GM18519 (cell line): Measurements from ENCODE around the gene HSF2BP.
"Not testable (repeated sequence)": the region's sequence is repeated elsewhere in the genome, so short reads cannot be mapped to it uniquely, and the experiment has no call there.

ENCODE experiments used
- ATAC-seq: cut with Tn5 transposase; IDR thresholded peaks from one replicate; pipeline ENCODE4 v1.9.1; 2021; ENCODE audit warnings: mild to moderate bottlenecking, moderate library complexity; ENCODE audit not compliant: unreplicated experiment, low FRiP score

HSF2BP gene

DNA sequence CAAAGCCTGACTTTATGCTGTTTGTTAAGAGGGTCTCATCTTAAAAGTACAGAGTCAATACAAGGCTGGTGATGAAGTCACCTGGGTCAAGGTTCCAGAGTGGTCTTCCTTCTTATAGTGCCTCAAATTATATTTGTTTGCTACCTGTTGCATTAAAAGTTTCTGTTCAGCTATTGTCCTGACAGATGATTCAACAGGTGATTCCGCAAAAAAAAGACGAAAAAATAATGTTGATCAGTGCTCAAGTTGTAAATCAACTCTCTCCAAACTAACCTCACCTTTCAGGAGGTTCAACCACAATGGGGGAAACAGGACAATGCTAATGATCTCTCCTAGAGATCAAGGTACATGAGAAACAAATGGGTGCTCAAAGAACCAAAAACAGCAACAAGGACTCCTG, 35.7 kb downstream of the HSF2BP start:
- no peak for ATAC-seq

DNA sequence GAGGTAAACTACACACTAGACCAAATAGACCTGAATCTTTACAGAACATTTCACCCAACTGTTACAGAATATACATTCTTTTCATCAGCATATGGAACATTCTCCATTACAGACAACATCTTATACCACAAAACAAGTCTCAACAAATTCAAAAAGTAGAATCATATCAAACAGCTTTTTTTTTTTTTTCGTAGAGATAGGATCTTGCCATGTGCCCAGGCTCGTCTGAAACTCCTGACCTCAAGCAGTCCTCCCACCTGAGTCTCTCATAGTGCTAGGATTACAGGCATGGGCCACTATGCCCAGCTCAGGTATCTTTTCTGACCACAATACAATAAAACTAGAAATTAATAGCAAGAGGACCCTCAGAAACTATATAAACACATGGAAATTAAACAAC, 36.5 kb downstream of the HSF2BP start:
- no peak for ATAC-seq

DNA sequence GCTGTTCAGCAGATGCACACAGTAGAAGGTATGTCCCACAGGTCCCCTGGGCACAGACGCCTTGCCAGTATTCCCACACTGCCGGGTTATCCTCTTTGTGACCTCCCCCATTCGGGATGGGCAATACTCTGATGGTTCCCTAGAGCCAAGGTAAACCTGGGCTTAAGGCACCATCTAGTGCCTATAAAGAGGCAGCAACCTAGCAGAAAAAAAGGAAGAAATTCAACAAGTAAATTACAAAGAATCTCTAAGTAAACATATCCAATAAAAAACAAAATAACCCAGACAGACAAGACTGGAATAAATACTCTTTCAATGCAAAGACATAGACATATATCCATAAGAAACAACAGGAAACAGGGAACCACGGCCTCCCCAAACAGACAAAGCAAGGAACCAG, 39.4 kb downstream of the HSF2BP start:
- no peak for ATAC-seq

DNA sequence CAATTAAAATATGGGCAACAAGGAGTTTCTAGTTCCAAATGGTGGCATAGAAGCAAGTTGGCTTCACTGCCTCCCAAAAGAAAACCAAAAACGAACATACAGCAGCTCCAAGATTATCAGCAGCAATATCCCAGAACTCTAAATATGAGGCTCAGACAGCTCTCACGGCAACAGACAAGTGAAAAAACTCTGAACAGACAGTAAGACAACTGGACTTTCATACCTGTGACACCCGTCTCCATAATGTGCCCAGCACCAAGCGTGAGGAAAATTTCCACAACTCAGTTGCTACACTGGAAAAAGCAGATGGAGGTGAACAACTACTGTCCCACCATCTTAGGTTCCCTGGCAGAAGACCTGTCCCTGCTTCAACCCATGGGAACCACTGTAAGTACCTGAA, 39.9 kb downstream of the HSF2BP start:
- ATAC-seq = no peak

DNA sequence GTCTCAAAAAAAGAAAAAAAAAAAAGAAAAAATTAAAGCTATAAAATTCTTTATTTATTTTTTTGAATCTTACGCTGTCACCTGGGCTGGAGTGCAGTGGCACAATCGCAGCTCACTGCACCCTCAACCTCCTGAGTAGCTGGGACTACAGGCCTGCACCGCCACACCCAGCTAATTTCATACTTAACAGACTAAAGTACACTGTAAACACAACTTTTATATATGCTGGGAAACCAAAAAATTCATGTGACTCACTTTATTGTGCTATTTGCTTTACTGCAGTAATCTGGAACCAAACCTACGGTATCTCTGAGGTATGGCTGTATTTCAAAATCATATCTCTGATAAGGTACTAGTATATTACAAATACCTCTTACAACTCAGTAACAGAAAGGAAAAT, 40.3 kb downstream of the HSF2BP start:
- ATAC-seq = no peak

DNA sequence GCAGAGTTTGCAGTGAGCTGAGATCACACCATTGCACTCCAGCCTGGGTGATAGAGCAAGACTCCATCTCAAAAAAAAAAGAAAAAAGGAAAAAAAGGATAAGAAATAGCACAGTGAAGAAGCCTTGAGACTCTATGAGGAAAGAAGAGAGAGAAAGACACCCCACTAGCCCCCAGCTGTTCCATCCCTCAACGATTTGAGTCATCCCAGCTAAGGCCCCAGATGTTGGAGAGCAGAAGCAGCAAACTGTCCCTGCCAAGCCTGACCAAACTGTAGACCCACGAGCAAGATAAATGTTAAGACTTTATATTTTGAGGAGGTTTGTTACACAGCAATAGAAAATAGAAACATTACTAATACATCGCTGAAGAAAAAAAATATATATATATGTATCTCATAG, 42.4 kb downstream of the HSF2BP start:
- ATAC-seq = not testable (repeated sequence)

DNA sequence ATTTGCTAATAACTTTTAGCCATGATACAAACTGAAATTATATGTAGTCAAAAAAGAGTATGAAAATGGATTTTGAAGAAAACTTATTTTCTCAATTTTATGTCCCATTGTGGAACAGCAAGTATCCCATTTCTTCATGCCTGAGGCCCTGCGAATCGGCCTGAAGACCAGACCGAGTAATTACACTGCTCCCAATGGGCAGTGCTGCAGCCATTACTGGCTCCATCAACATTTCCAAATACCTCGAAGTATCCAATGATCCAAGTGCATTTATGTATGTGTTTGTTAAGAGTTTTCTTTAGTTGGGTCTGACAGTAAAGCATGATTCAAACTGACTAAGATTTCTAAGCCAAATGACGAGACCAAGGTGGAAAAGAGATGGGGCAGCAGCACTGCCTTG, 44.4 kb downstream of the HSF2BP start:
- no peak for ATAC-seq

DNA sequence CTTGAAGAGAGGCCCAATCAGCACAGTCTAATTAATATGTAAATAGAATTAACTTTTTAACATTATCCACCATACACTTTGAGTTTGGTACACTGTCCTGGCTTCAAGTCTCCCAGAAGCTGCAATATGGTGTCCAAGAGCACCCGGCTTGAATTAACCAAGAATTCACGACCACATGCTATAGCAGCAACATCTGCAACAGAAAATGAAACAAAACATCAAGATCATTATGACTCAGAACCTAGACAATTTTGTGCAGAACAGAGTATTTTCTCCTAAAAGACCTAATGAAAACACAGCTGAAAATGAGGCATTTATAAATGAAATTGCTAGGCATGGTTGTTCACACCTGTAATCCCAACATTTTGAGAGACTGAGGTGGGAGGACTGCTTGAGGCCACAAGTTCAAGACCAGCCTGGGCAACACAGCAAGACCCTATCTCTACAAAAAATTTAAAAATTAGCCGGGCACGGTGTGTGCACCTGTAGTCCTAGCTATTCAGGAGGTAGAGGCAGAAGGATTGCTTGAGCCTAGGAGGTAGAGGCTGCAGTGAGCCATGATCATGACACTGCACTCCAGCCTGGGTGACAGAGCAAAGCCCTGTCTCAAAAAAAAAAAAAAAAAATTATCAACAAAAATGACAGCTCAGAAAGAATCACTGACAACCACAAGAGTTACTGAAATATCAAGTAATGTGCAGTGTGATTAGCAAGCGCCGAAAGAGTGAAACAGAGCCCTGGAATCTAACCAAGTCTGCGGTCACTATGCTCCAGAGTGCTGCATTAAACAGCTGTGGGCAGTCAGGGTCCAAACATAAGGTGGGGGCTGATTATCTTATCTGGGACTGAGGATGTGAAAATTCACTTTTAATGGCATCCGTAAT, 45.3 kb downstream of the HSF2BP start:
- ATAC-seq = no peak

DNA sequence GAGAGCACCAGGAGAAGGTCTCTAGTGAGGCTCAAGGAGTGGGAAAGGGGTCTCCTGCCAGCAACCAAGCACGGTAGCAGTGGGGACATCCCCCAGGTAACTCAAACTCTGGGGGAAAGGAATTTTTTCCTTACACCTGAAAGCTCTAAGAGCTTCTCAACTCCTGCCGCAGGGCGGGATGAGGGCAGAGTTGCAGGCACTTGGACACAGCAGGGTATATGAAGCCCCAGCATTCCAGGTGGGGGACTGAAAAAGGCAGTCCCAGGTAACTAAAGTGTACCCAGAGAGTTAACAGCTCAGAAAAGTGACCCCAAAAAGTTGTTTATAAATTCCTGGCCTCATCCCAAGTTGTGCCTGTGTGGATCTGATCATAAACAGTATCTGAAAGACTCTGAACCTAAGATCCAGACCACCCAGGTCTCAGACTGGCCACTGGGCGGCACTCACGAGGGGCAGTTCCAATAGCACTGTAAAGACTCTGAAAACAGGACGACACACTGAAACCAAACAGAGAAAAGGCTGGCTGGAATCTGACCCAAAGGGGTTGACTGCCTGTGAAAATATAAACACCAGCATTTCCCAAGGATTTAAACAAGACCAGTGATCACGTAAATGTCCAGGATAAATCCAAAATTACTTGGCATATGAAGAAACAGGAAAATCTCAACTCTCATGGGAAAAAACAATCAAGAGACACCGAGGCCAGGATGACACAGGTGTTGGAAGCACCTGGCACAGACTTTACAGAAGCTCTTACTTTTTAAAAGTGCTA, 47.5 kb downstream of the HSF2BP start:
- ATAC-seq = no peak

DNA sequence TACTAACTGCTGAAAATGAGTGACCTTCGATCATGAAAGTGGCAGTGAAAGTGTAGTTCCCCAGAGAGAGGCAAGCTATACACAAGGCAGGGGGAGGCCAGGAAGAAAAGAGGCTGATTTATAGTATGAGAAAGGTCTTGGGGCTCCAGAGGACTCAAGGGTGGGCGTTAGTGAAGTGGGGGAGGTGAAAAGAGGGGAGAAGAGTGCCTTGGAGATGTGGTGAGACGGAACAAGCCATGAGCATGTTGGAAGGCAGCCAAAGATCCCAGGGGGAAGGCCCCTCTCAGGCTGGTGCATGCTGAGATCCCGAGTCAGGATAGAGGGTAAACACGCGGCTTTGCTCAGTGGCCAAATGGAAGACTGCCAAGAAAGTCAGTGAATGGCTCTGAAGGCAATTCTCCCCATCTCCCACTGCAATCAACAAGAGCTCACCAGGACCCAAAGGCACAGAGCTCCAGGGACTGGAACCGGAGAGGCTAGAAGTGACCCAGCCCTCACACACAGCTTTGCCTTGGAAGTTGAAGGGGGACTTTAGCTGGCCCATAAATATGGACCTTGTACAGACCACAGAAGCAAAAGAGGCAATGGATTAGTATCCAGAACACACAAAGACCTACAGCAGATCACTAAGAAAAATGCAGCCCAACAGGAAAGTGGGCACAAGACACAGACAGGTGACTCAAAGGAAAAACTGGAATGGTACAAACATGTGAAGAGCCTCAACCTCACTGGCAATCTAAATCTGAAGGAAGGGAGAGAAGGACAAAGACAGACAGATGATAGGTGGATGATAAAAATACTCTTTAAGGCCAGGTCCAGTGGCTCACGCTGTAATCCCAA, 49.6 kb downstream of the HSF2BP start:
- ATAC-seq = no peak

DNA sequence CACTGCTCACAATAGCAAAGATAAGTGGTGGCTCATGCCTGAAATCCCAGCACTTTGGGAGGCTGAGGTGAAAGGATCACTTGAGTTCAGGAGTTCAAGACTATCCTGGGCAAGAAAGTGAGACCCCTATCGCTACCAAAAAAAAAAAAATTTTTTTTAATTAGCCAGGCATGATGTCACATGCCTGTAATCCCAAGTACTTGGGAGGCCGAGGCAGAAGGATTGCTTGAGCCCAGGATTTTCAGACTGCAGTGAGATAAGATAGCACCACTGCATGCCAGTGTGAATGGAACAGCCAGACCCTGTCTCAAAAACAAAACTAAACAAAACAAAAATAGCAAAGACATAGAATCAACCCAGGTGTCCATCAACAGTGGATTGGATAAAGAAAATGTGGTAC, 50.6 kb downstream of the HSF2BP start:
- no peak for ATAC-seq

DNA sequence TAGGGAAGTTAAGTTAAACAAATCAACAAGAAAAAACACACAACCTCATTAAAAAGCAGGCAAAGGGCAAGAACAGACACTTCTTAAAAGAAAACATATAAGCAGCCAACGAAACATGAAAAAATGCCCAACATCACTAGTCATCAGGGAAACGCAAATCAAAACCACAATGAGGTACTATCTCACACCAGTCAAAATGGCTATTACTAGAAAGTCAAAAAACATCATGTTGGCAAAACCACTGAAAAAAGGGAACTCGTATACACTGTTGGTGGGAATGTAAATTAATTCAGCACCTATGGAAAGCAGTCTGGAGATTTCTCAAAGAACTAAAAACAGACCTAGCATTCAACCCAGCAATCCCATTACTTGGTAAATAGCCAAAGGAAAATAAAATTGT, 51.1 kb downstream of the HSF2BP start:
- no peak for ATAC-seq

DNA sequence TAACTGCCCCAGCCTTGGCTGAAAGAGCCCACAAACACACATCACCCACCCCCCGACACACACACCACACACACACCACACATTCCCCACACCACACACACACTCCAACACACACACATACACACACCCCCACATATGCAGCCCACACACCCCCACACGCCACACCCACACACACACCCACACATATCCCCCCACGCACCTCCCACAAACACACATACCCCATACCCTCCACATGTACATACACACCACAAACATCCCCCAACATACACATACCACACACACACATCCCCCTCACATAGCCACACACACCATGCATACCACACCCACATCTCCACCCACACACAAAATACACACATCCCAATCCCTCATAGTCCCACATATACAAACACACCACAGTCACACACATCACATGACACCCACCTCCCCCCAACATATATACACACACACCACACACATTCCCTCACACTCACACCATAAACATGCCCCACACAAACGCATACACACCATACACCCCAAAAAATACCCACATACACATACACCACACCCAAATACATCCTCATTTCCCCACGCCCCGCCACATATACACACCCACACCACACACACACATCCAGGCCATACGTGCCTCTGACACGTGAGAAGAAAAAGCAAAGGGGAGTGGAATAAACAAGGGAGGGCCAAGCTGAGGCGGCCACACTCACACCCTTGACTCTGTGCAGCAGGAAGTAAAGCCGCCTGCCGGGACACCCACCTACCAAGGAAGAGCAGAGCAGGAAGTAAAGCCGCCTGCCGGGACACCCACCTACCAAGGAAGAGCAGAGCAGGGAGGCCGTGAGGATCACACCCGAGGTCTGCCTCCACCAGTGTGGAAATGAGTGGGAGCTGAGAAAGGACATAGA, 53.7 kb downstream of the HSF2BP start:
- no peak for ATAC-seq

DNA sequence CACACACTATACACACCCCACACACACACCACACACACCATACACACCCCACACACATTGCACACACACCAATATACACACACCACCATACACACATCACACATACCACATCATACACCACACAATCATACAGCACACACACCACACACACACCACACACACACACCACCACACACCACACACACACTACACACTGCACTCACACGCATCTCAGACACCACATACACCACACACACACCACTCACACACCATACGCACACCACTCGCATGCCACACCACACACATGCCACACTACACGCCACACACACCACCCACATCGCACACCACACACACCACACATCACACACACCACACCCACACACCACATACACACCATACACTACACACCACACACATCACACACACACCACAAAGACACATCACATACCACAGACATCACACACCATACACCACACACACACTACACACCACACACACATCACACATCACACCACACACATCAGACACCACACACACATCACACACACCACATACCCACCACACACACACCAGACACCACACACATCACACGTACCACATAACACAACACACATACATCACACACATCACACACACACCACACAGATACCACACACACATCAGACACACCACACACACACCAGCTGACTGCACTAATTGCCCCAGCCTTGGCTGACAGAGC, 54.6 kb downstream of the HSF2BP start:
- no peak for ATAC-seq

DNA sequence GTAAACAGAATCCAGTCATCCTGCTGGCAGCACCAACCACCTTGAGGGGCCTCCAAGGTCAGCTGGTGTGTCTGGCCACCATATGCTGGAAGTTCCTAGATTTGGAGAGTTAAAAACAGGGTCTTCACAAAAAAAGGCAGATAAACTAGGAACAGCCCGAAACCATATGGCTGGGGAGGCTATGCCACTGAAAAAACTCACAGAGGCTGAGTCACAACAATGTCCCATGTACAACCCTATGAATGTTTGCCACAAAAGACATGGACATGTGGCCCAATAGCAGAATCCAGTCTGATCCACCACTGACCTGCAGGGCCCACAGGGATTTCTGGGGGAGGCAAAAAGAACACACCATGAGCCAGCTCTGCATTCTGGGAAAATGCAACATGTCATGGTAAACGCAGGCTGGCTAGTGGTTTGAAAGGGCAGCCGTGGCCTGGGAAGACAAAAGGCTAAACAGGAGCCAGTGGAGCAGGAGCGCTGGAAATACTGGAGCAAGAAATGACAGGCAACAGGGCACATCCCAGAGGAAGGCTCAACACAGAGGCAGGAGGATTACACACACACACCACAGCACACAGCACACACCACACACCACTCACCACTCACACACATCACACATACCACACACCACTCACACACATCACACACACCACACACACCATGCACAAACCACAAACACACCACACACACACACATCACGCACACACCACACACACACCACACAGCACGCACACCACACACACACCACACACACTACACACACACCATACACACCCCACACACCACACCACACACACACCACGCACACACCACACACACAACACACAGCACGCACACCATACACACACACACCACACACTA, 55.4 kb downstream of the HSF2BP start:
- ATAC-seq = no peak

DNA sequence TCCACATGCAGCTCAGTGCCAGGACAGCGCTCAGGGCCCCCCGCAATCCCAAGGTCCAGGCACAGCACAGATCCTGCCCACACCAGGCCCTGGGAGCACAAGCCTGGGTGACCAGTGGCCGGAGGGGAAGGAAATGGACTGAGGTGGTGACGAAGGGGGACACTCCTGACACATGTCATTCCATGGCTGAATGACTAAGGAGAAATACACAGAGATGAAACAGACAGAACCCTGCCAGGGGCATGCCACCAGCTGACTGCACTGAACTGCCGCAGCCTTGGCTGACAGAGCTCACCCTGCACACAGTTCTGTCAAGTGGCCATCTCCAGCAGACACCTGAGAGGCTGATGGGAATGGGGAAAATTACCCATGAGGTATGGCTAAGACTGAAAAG, 56.1 kb downstream of the HSF2BP start:
- ATAC-seq = no peak

DNA sequence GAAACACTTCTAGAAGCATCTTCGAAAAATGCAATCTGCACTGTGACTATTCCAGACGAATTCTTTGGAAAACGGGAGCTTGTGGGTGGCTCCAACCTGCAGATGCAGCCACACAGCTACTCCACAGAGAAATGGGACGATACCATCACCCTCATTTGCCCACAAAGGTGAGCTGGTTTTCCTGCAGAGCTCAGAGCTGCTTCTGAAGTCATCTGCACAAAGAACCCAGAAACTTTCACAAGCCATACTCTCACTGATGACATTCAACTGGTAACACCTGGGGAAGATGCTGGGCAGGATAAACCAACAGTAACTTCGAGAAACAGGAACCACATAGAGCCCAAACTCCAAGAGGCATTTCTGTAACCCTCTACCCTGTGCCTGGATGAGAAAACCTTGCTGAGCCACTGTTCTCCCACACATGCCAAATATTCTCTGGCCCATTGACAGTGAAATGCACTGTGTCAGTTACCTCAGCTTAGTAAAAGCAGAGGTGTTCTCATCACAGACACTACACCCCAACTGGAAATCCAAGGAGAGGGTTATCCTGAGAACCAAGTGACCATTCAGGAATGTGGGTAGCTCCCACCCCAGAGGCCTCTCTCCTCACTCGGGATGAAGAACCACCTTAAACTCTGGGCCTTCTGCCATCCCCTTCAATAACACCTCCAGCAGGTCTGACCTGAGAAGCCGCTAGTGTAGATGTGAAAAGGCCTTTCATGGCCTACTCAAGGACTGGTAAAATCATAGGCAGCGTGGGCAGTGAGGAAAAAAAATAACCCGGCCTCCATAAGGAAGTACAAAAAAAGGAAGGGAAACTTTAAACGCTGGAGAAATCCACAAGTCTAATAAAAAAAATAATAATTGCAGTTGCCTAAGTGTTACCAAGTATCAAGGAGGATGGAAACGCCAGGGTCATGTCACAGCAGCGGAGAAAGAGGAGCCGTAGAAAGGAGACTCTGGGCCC, 56.7 kb downstream of the HSF2BP start:
- no peak for ATAC-seq
